ENCODE results near the gene AGPAT4. TPM values are rescaled to one million over a fixed set of nuclear protein-coding genes. Genes with fewer than 3 reads are reported as not detected.

The AGPAT4 gene
- total RNA-seq, 1 experiment from 2014 or later: 15.5 TPM

- ATAC-seq: no peak
- no peak overlapping the region for H3K27ac ChIP-seq (ENCODE audit: low read depth, low read length)
- H3K36me3 ChIP-seq (ENCODE audit: control insufficient read depth in 1 of 2, insufficient read depth in 2 of 2, low read length in 2 of 2): peaks cover 35 to 38% of the 10 kb centered on the region in 2 experiments
- no peak overlapping the region for H3K4me2 ChIP-seq (ENCODE audit: low read length)
- H3K4me3 ChIP-seq (replicated peaks in 1 of 2; ENCODE audit: low read depth in 1 of 2, low read length in 2 of 2): no peak overlapping the region
- no peak overlapping the region for H2AFZ ChIP-seq (ENCODE audit: low read depth, low read length, poor library complexity, severe bottlenecking)
- RAD21 ChIA-PET (ENCODE audit: low non-redundant PET in 1 of 2, low total read pairs in 2 of 2, uncharacterized antibody in 2 of 2, unreplicated experiment in 2 of 2): no interaction called here
- H3K27me3 ChIP-seq (ENCODE audit: insufficient read depth, low read length): no peaks in the 10 kb centered on the region
- H4K20me1 ChIP-seq (ENCODE audit: insufficient read depth): no peaks in the 10 kb centered on the region
- TF ChIP-seq MAX (IDR thresholded peaks at IDR 0.05) (no peak), ZBTB33 (IDR thresholded peaks at IDR 0.05; ENCODE audit: extremely low read depth, insufficient replicate concordance, low read length) (no peak), EGR1 (IDR thresholded peaks at IDR 0.05; ENCODE audit: low read depth) (no peak), JUND (IDR thresholded peaks at IDR 0.05) (no peak), EZH2 (IDR thresholded peaks at IDR 0.05) (no peak), CBX3 (IDR thresholded peaks at IDR 0.05; ENCODE audit: low read depth) (no peak), ZNF274 (IDR thresholded peaks at IDR 0.05; ENCODE audit: low read depth, low read length) (no peak), YY1 (IDR thresholded peaks at IDR 0.05; ENCODE audit: extremely low read depth, insufficient replicate concordance, low read depth, low read length) (no peak), POLR2A (IDR thresholded peaks at IDR 0.05; ENCODE audit: borderline replicate concordance, extremely low read depth, insufficient read depth, insufficient read length) (no peak), RAD21 (IDR thresholded peaks at IDR 0.05; ENCODE audit: low read depth) (no peak), FOSL1 (IDR thresholded peaks at IDR 0.05; ENCODE audit: low read depth) (no peak), POLR2AphosphoS5 (IDR thresholded peaks at IDR 0.05; ENCODE audit: low read depth, low read length) (no peak), CEBPB (IDR thresholded peaks at IDR 0.05; ENCODE audit: low read depth) (no peak), SRF (IDR thresholded peaks at IDR 0.05; ENCODE audit: low read depth) (no peak)
- TF ChIP-seq, protein P1, sequence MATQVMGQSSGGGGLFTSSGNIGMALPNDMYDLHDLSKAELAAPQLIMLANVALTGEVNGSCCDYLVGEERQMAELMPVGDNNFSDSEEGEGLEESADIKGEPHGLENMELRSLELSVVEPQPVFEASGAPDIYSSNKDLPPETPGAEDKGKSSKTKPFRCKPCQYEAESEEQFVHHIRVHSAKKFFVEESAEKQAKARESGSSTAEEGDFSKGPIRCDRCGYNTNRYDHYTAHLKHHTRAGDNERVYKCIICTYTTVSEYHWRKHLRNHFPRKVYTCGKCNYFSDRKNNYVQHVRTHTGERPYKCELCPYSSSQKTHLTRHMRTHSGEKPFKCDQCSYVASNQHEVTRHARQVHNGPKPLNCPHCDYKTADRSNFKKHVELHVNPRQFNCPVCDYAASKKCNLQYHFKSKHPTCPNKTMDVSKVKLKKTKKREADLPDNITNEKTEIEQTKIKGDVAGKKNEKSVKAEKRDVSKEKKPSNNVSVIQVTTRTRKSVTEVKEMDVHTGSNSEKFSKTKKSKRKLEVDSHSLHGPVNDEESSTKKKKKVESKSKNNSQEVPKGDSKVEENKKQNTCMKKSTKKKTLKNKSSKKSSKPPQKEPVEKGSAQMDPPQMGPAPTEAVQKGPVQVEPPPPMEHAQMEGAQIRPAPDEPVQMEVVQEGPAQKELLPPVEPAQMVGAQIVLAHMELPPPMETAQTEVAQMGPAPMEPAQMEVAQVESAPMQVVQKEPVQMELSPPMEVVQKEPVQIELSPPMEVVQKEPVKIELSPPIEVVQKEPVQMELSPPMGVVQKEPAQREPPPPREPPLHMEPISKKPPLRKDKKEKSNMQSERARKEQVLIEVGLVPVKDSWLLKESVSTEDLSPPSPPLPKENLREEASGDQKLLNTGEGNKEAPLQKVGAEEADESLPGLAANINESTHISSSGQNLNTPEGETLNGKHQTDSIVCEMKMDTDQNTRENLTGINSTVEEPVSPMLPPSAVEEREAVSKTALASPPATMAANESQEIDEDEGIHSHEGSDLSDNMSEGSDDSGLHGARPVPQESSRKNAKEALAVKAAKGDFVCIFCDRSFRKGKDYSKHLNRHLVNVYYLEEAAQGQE (IDR thresholded peaks at IDR 0.05; ENCODE audit: low read depth): no peak
- TF ChIP-seq, protein P2, sequence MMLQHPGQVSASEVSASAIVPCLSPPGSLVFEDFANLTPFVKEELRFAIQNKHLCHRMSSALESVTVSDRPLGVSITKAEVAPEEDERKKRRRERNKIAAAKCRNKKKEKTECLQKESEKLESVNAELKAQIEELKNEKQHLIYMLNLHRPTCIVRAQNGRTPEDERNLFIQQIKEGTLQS (IDR thresholded peaks at IDR 0.05): no peak
- CTCF ChIA-PET: no interaction called here
- H3K9me3 ChIP-seq (ENCODE audit: control insufficient read depth in 1 of 2, insufficient read depth in 1 of 2, low read depth in 1 of 2, low read length in 2 of 2): no peaks in the 10 kb centered on the region
- no peak for DNase-seq (ENCODE audit: low read depth, low spot score)
- H3K79me2 ChIP-seq (ENCODE audit: insufficient read depth, low read length): no peaks in the 10 kb centered on the region
- intact Hi-C loops (cut with micrococcal nuclease): loop anchor here (10.0 kb wide), 1 partner anchor 373 kb away; no protein-coding TSS in a partner anchor
- POLR2A ChIA-PET: no interaction called here
- no TSS peak for BruUV-seq (replicated peaks)
- H3K9me2 ChIP-seq (ENCODE audit: insufficient read depth): no peaks in the 10 kb centered on the region
- H3K9ac ChIP-seq (ENCODE audit: low read length): no peak overlapping the region
- H3K4me1 ChIP-seq (ENCODE audit: control insufficient read depth in 1 of 2, insufficient read depth in 2 of 2, low read length in 2 of 2): no peaks in the 10 kb centered on the region
Measured at GRCh38 chr6:161107779-161108730, 165.8 kb downstream of the AGPAT4 start.

Data from HCT116 (cell line).